ENCODE results near the gene SH3RF1. TPM values are rescaled to one million over a fixed set of nuclear protein-coding genes. Genes with fewer than 3 reads are reported as not detected.

Gene SH3RF1
- total RNA-seq, 1 donor from 2014 or later = 18.6 TPM

DNA sequence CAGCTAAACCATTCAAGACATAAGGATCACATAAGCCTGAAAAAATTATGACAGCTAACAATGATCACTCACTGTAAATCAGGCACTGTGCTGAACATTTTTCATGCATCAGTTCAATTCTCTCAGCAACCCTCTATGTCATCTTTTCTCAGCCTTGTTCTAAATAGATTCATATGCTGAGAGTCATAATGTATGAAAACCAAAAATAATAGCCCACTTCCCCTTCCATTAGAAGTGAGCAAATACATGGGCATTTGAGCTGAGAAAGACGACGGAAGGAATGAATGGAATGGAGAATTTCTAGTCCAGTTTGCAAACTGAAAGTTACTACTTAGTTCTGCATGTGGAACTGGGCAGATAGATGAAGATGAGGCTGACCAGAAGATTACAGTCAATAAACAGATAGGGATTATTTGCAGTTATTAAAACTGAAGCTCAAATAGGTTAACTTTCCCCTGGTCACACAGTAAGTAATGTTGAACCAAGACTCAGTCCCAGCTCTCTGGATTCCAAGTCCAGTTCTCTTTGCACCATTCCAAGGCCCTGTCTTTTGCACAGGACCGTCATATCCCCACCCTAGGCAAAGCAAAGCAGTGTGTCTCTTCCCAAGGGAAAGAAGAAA is 1.6 kb upstream of the SH3RF1 start:
- no peaks in the 10 kb centered on the region for H3K9me3 Mint-ChIP-seq
- DNase-seq (ENCODE audit: low read depth, low spot score) = no peak
- no peaks in the 10 kb centered on the region for H3K36me3 Mint-ChIP-seq (ENCODE audit: low read depth)
- peak overlapping the region; percentile 83 for H3K4me3 Mint-ChIP-seq
- TF ChIP-seq, protein P1, sequence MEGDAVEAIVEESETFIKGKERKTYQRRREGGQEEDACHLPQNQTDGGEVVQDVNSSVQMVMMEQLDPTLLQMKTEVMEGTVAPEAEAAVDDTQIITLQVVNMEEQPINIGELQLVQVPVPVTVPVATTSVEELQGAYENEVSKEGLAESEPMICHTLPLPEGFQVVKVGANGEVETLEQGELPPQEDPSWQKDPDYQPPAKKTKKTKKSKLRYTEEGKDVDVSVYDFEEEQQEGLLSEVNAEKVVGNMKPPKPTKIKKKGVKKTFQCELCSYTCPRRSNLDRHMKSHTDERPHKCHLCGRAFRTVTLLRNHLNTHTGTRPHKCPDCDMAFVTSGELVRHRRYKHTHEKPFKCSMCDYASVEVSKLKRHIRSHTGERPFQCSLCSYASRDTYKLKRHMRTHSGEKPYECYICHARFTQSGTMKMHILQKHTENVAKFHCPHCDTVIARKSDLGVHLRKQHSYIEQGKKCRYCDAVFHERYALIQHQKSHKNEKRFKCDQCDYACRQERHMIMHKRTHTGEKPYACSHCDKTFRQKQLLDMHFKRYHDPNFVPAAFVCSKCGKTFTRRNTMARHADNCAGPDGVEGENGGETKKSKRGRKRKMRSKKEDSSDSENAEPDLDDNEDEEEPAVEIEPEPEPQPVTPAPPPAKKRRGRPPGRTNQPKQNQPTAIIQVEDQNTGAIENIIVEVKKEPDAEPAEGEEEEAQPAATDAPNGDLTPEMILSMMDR (conservative IDR thresholded peaks at IDR 0.05) = no peak
- peaks cover 4% of the 10 kb centered on the region for H3K27me3 Mint-ChIP-seq (ENCODE audit: low read depth)
- H3K27ac Mint-ChIP-seq (ENCODE audit: unreplicated experiment) = no peak overlapping the region
- H3K4me1 Mint-ChIP-seq = peaks cover 22% of the 10 kb centered on the region

DNA sequence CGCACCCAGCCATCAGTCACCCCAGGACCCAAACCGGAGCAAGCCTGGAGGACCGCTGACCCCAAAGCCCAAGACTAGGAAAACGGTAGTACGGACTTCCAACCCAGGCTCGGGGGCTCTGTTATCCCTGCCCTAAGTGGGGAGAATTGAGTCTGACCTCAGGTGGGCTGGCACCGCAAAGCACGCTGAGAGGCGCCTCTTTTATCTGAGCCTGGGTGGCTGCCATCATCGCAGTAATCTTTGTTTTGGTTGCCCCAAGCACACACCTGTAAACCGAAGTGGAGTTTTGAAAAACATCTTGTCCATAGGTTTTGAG is 894 bp upstream of the SH3RF1 start:
- H3K27me3 Mint-ChIP-seq (ENCODE audit: low read depth) = peaks cover 4% of the 10 kb centered on the region
- TF ChIP-seq, protein P1 (conservative IDR thresholded peaks at IDR 0.05) = no peak
- no peaks in the 10 kb centered on the region for H3K9me3 Mint-ChIP-seq
- peak overlapping the region; percentile 83 for H3K4me3 Mint-ChIP-seq
- DNase-seq (ENCODE audit: low read depth, low spot score) = no peak
- no peaks in the 10 kb centered on the region for H3K36me3 Mint-ChIP-seq (ENCODE audit: low read depth)
- no peak overlapping the region for H3K27ac Mint-ChIP-seq (ENCODE audit: unreplicated experiment)
- H3K4me1 Mint-ChIP-seq = peaks cover 25% of the 10 kb centered on the region

DNA sequence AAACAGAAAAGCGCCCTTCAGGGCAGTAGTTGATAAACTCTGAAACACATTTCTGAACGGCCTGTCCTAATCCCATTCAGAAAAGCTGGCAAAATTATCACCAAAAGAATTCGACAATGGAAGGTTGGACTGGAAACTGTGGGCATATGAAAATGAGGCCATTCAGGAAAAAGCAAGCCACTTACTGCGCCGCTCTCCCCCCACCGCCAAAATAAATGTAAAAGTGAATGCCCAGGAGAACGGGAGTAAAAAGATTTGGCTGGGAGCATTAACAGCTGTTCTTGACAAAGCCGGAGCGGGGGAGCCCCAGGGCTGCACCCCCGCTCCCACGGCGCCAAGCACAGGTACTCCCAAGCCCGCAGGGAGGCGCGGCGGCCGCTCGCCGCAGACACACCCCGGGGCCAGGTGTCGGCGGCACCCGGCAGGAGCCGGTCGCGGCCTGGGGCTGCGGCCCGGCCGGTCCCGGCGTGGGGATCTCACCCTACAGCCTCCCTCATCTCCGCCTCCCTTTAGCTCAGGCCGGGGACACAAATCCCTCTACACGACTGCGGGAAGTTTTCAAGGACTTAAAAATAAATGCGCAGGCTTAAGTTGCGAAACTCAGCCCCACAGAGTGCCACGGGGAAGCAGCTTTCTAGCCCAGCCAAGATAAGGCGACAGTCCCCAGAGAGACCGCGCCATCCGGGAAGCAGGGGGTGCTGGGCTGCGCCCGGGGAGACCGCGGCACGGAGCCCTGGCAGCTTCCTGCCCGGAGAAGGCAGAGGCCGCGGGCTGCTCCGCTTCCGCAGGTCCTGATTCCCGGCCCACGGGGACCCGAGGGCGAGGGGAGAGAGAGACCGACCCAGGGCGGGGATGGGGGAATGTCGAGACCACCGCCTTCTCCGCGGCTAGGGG is 593 bp downstream of the SH3RF1 start:
- H3K27ac Mint-ChIP-seq (ENCODE audit: unreplicated experiment) = peak overlapping the region; percentile 97
- H3K9me3 Mint-ChIP-seq = peaks cover 3% of the 10 kb centered on the region
- peaks cover 4% of the 10 kb centered on the region for H3K36me3 Mint-ChIP-seq (ENCODE audit: low read depth)
- peaks cover 32% of the 10 kb centered on the region for H3K4me1 Mint-ChIP-seq
- TF ChIP-seq, protein P1 (conservative IDR thresholded peaks at IDR 0.05) = peak; percentile 28
- no peak for DNase-seq (ENCODE audit: low read depth, low spot score)
- peaks cover 4% of the 10 kb centered on the region for H3K27me3 Mint-ChIP-seq (ENCODE audit: low read depth)
- peak overlapping the region; percentile 96 for H3K4me3 Mint-ChIP-seq

DNA sequence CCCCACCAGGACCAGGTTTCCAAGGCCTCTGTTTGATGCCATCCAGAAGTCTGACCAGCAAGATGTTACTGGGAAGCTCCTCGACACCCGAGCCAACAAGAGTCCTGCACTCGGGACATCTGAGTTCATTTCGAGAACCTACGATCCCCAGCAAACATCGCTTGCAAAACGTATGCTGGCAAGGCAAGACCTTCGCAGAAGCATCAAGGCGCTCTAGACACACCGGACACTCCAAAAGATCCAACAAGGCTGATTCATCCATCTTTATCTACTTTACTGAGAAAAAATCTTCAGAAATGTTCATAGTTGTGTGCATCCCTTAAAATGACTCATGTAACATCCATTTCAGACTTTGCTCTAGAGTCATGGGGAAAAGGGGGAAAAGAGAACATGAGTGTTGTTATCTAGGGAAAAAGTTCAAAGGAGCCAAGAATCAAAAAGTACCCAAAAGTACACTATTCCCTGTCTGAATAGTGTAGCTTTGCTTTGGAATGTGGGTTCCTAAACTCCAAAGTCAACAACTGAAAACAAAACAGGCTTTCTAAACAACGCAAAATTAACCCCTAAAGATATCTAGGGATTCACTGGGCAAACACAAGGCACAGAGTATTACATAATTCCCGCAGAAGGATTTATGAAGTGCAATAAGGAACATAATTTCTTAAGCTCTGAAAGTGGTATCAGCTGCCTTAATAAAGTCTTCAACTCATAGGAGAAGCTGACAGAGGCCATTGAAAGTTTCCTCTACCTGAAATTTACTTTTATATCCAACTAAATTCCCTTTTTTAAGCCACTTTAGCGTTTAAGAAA is 1.6 kb downstream of the SH3RF1 start:
- Mint-ChIP-seq H3K27ac (ENCODE audit: unreplicated experiment) (no peak overlapping the region), H3K4me1 (peaks cover 39% of the 10 kb centered on the region), H3K27me3 (ENCODE audit: low read depth) (peaks cover 4% of the 10 kb centered on the region), H3K9me3 (peaks cover 3% of the 10 kb centered on the region), H3K36me3 (ENCODE audit: low read depth) (peaks cover 14% of the 10 kb centered on the region), H3K4me3 (peak overlapping the region; percentile 96)
- TF ChIP-seq, protein P1 (conservative IDR thresholded peaks at IDR 0.05) = no peak
- no peak for DNase-seq (ENCODE audit: low read depth, low spot score)

DNA sequence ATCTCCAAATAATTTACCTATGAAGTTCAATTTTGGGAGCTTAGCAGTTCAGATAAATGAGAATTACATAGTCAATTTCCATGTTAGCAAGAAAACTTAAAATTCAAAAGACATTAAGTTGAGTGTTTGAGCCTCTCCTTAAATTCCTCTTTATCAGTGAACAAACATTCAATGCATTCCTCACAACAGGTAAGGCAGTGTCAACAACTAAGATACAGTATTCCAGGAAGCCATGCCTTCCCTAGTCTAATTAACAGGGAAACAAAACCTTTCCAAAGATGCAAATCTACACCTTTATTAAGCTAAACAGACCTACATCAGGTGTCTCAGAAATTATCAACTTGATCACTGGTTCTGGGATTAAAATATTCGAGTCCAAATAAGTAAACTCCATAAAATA is 3.7 kb downstream of the SH3RF1 start:
- TF ChIP-seq, protein P1 (conservative IDR thresholded peaks at IDR 0.05) = no peak
- no peak for DNase-seq (ENCODE audit: low read depth, low spot score)
- peak overlapping the region; percentile 31 for H3K4me3 Mint-ChIP-seq
- no peaks in the 10 kb centered on the region for H3K27me3 Mint-ChIP-seq (ENCODE audit: low read depth)
- peaks cover 29% of the 10 kb centered on the region for H3K36me3 Mint-ChIP-seq (ENCODE audit: low read depth)
- H3K4me1 Mint-ChIP-seq = peaks cover 49% of the 10 kb centered on the region
- peaks cover 3% of the 10 kb centered on the region for H3K9me3 Mint-ChIP-seq
- H3K27ac Mint-ChIP-seq (ENCODE audit: unreplicated experiment) = no peak overlapping the region
